HEK293 (cell line): Measurements from ENCODE around the gene MFSD11.

ENCODE experiments used
- HOXC10 ChIP-seq: sonication (generic); formaldehyde crosslinking; IDR thresholded peaks from 2 replicates; pipeline ENCODE4 v1.8.1; 2023; ENCODE audit warnings: mild to moderate bottlenecking, missing genetic modification reagents
- HOXD13 ChIP-seq: sonication (generic); formaldehyde crosslinking; IDR thresholded peaks from 2 replicates; pipeline ENCODE4 v1.8.0; 2022; ENCODE audit warnings: missing genetic modification reagents, borderline replicate concordance
- IKZF3 ChIP-seq: fragments of 450-650 bp; IDR thresholded peaks from 2 replicates; pipeline ENCODE4 v1.5.0; 2018; ENCODE audit warnings: missing biosample characterization, mild to moderate bottlenecking, missing genetic modification characterization, moderate library complexity
- OSR2 ChIP-seq: fragments of 450-650 bp; formaldehyde crosslinking; IDR thresholded peaks from 2 replicates; pipeline ENCODE4 v1.5.1; 2016; ENCODE audit warnings: missing biosample characterization, missing genetic modification characterization
- PRDM1 ChIP-seq: fragments of 450-650 bp; formaldehyde crosslinking; IDR thresholded peaks from 2 replicates; pipeline ENCODE4; 2016; ENCODE audit warnings: missing biosample characterization, missing genetic modification characterization
- REPIN1 ChIP-seq: fragments of 450-650 bp; formaldehyde crosslinking; IDR thresholded peaks from 2 replicates; pipeline ENCODE4 v1.5.1; 2017; ENCODE audit warnings: missing biosample characterization, missing genetic modification characterization, low read depth
- ZBTB6 ChIP-seq: fragments of 450-650 bp; formaldehyde crosslinking; IDR thresholded peaks from 2 replicates; pipeline ENCODE4 v1.5.1; 2017; ENCODE audit warnings: missing biosample characterization, missing genetic modification characterization
- ZEB2 ChIP-seq: fragments of 450-650 bp; formaldehyde crosslinking; IDR thresholded peaks from 2 replicates; pipeline ENCODE4 v1.5.1; 2016; ENCODE audit warnings: missing biosample characterization, missing genetic modification characterization
- ZFP3 ChIP-seq: fragments of 450-650 bp; formaldehyde crosslinking; IDR thresholded peaks from 2 replicates; pipeline ENCODE4 v1.5.1; 2016; ENCODE audit warnings: low read depth, missing biosample characterization, missing genetic modification characterization
- ZFP41 ChIP-seq: fragments of 450-650 bp; formaldehyde crosslinking; IDR thresholded peaks from 2 replicates; pipeline ENCODE4 v1.5.1; 2016; ENCODE audit warnings: missing biosample characterization, missing genetic modification characterization, borderline replicate concordance
- ZFP69B ChIP-seq: fragments of 450-650 bp; formaldehyde crosslinking; IDR thresholded peaks from 2 replicates; pipeline ENCODE4 v1.5.1; 2016; ENCODE audit warnings: missing biosample characterization, missing genetic modification characterization
- ZIC2 ChIP-seq: fragments of 450-650 bp; formaldehyde crosslinking; IDR thresholded peaks from 2 replicates; pipeline ENCODE4 v1.5.1; 2016; ENCODE audit warnings: missing biosample characterization, missing genetic modification characterization
- ZNF114 ChIP-seq: fragments of 450-650 bp; formaldehyde crosslinking; IDR thresholded peaks from 2 replicates; pipeline ENCODE4 v1.5.0; 2017; ENCODE audit warnings: missing biosample characterization, missing genetic modification characterization
- ZNF133 ChIP-seq: fragments of 450-650 bp; formaldehyde crosslinking; IDR thresholded peaks from 2 replicates; pipeline ENCODE4 v1.5.1; 2016; ENCODE audit warnings: missing biosample characterization, missing genetic modification characterization
- ZNF140 ChIP-seq: fragments of 450-650 bp; formaldehyde crosslinking; IDR thresholded peaks from 2 replicates; pipeline ENCODE4 v1.5.1; 2016; ENCODE audit warnings: missing biosample characterization, missing genetic modification characterization
- ZNF169 ChIP-seq: fragments of 450-650 bp; formaldehyde crosslinking; IDR thresholded peaks from 2 replicates; pipeline ENCODE4 v1.5.1; 2016; ENCODE audit warnings: missing biosample characterization, missing genetic modification characterization
- ZNF239 ChIP-seq: fragments of 450-650 bp; formaldehyde crosslinking; IDR thresholded peaks from 2 replicates; pipeline ENCODE4 v1.5.1; 2016; ENCODE audit warnings: missing biosample characterization, missing genetic modification characterization
- ZNF292 ChIP-seq: fragments of 450-650 bp; formaldehyde crosslinking; IDR thresholded peaks from 2 replicates; pipeline ENCODE4 v1.5.1; 2016; ENCODE audit warnings: low read depth, missing biosample characterization, missing genetic modification characterization, borderline replicate concordance
- ZNF350 ChIP-seq: fragments of 450-650 bp; formaldehyde crosslinking; IDR thresholded peaks from 2 replicates; pipeline ENCODE4 v1.5.0; 2017; ENCODE audit warnings: missing biosample characterization, mild to moderate bottlenecking, missing genetic modification characterization
- ZNF513 ChIP-seq: fragments of 450-650 bp; IDR thresholded peaks from 2 replicates; pipeline ENCODE4 v1.5.1; 2018; ENCODE audit warnings: missing biosample characterization, missing genetic modification characterization
- ZNF571 ChIP-seq: fragments of 450-650 bp; formaldehyde crosslinking; IDR thresholded peaks from 2 replicates; pipeline ENCODE4 v1.5.0; 2017; ENCODE audit warnings: missing biosample characterization, missing genetic modification characterization
- ZNF626 ChIP-seq: fragments of 450-650 bp; sonication (Bioruptor Pico); formaldehyde crosslinking; IDR thresholded peaks from 2 replicates; pipeline ENCODE4 v1.5.1; 2018; ENCODE audit warnings: missing biosample characterization, missing genetic modification characterization, inconsistent platforms
- ZNF639 ChIP-seq: fragments of 450-650 bp; formaldehyde crosslinking; IDR thresholded peaks from 2 replicates; pipeline ENCODE4 v1.5.1; 2016; ENCODE audit warnings: missing biosample characterization, missing genetic modification characterization
- ZNF658 ChIP-seq: fragments of 450-650 bp; formaldehyde crosslinking; IDR thresholded peaks from 2 replicates; pipeline ENCODE4; 2016; ENCODE audit warnings: missing biosample characterization, missing genetic modification characterization
- ZNF660 ChIP-seq: fragments of 450-650 bp; IDR thresholded peaks from 2 replicates; pipeline ENCODE4 v1.5.1; 2018; ENCODE audit warnings: missing biosample characterization, mild to moderate bottlenecking, missing genetic modification characterization
- ZNF670 ChIP-seq: fragments of 450-650 bp; formaldehyde crosslinking; IDR thresholded peaks from 2 replicates; pipeline ENCODE4 v1.5.1; 2016; ENCODE audit warnings: missing biosample characterization, missing genetic modification characterization, low read depth
- ZNF768 ChIP-seq: fragments of 450-650 bp; formaldehyde crosslinking; IDR thresholded peaks from 2 replicates; pipeline ENCODE4 v1.5.1; 2018; ENCODE audit warnings: missing biosample characterization, mild to moderate bottlenecking, missing genetic modification characterization
- ZNF776 ChIP-seq: fragments of 450-650 bp; formaldehyde crosslinking; IDR thresholded peaks from 2 replicates; pipeline ENCODE4 v1.5.0; 2017; ENCODE audit warnings: missing biosample characterization, missing genetic modification characterization, borderline replicate concordance
- ZNF785 ChIP-seq: fragments of 450-650 bp; formaldehyde crosslinking; IDR thresholded peaks from 2 replicates; pipeline ENCODE4 v1.5.1; 2016; ENCODE audit warnings: missing biosample characterization, missing genetic modification characterization
- ZSCAN30 ChIP-seq: fragments of 450-650 bp; IDR thresholded peaks from 2 replicates; pipeline ENCODE4 v1.5.1; 2018; ENCODE audit warnings: missing biosample characterization, mild to moderate bottlenecking, missing genetic modification characterization, moderate library complexity
- TF ChIP-seq, protein P1 (sequence below): fragments of 450-650 bp; formaldehyde crosslinking; IDR thresholded peaks from 2 replicates; pipeline ENCODE4 v1.5.1; 2016; ENCODE audit warnings: missing biosample characterization, missing genetic modification characterization
- TF ChIP-seq, protein P2 (sequence below): fragments of 450-650 bp; formaldehyde crosslinking; IDR thresholded peaks from 2 replicates; pipeline ENCODE4 v1.5.1; 2016; ENCODE audit warnings: missing biosample characterization, missing genetic modification characterization, low read depth
- TF ChIP-seq, protein P3 (sequence below): fragments of 450-650 bp; formaldehyde crosslinking; IDR thresholded peaks from 2 replicates; pipeline ENCODE4 v1.5.1; 2016; ENCODE audit warnings: missing biosample characterization, missing genetic modification characterization, low read depth

The MFSD11 gene

DNA sequence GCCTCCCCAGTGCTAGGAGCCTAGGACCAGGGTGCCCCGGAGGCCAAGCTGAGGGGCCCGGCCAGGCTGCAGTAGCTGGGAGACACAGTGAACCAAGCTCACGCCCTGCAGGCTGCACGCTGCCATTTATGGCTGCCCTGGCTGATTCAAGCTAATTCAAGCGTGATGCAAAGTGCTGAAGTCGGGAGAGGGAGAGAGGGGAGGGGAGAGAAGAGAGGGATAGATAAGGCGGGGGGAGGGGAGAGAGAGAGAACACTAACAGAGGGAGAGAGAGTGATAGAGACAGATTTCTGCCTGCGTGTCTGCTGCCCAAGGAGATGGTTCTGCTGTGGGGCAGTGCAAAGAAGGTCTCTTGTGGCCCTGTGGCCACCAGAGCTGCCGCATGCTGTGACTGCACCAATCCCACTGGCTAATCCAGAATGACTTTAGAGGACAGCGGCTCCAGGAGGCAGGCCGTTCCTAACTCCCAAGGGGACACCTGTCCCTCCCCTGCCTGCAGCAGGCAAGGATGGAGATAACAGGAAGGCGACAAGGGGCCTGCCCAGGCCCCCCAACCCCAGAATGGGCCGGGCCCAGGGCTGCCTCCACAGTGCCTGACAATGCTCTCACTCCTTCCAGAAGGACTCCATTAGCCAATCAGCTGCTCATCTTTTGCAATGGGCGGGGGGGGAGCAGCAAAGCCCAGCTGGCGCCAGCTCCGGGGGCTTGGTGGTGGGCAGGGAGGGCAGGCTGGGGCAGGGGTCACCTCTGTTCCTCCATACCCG, 40.0 kb upstream of the MFSD11 start (continued):
- TF ChIP-seq ZNF658 (no peak), ZBTB6 (tag by site-specific recombination) (peak; percentile 81; the same call in 1 of the 2 replicates), ZFP41 (tag by site-specific recombination) (no peak), ZNF239 (tag by site-specific recombination) (no peak), ZNF785 (tag by site-specific recombination) (no peak), ZNF169 (tag by site-specific recombination) (no peak), REPIN1 (tag by site-specific recombination) (no peak), ZNF114 (tag by site-specific recombination) (no peak), ZNF140 (no peak), PRDM1 (tag by site-specific recombination) (peak; percentile 77), IKZF3 (tag by site-specific recombination) (peak; percentile 93), ZFP69B (tag by site-specific recombination) (peak; percentile 77), ZIC2 (tag by site-specific recombination) (peak; percentile 83), ZNF133 (no peak), ZEB2 (tag by site-specific recombination) (peak; percentile 88), ZNF292 (tag by site-specific recombination) (no peak), ZNF626 (tag by site-specific recombination) (no peak), ZNF639 (peak; percentile 77), HOXC10 (CRISPR knock-in tag) (no peak), ZNF513 (tag by site-specific recombination) (no peak), OSR2 (tag by site-specific recombination) (peak; percentile 81), HOXD13 (CRISPR knock-in tag) (no peak), ZNF670 (tag by site-specific recombination) (no peak), ZFP3 (tag by site-specific recombination) (no peak), ZSCAN30 (tag by site-specific recombination) (no peak; the same call in 1 of the 2 replicates), ZNF660 (no peak), ZNF768 (tag by site-specific recombination) (no peak; the same call in 1 of the 2 replicates), ZNF571 (tag by site-specific recombination) (no peak), ZNF350 (tag by site-specific recombination) (no peak), ZNF776 (no peak)
- TF ChIP-seq, protein P1, sequence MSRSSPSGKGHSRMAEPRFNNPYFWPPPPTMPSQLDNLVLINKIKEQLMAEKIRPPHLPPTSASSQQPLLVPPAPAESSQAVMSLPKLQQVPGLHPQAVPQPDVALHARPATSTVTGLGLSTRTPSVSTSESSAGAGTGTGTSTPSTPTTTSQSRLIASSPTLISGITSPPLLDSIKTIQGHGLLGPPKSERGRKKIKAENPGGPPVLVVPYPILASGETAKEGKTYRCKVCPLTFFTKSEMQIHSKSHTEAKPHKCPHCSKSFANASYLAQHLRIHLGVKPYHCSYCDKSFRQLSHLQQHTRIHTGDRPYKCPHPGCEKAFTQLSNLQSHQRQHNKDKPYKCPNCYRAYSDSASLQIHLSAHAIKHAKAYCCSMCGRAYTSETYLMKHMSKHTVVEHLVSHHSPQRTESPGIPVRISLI (tag by site-specific recombination): no peak
- TF ChIP-seq, protein P2, sequence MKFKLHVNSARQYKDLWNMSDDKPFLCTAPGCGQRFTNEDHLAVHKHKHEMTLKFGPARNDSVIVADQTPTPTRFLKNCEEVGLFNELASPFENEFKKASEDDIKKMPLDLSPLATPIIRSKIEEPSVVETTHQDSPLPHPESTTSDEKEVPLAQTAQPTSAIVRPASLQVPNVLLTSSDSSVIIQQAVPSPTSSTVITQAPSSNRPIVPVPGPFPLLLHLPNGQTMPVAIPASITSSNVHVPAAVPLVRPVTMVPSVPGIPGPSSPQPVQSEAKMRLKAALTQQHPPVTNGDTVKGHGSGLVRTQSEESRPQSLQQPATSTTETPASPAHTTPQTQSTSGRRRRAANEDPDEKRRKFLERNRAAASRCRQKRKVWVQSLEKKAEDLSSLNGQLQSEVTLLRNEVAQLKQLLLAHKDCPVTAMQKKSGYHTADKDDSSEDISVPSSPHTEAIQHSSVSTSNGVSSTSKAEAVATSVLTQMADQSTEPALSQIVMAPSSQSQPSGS (tag by site-specific recombination): no peak
- TF ChIP-seq, protein P3, sequence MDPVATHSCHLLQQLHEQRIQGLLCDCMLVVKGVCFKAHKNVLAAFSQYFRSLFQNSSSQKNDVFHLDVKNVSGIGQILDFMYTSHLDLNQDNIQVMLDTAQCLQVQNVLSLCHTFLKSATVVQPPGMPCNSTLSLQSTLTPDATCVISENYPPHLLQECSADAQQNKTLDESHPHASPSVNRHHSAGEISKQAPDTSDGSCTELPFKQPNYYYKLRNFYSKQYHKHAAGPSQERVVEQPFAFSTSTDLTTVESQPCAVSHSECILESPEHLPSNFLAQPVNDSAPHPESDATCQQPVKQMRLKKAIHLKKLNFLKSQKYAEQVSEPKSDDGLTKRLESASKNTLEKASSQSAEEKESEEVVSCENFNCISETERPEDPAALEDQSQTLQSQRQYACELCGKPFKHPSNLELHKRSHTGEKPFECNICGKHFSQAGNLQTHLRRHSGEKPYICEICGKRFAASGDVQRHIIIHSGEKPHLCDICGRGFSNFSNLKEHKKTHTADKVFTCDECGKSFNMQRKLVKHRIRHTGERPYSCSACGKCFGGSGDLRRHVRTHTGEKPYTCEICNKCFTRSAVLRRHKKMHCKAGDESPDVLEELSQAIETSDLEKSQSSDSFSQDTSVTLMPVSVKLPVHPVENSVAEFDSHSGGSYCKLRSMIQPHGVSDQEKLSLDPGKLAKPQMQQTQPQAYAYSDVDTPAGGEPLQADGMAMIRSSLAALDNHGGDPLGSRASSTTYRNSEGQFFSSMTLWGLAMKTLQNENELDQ (tag by site-specific recombination): peak; percentile 58; the same call in 1 of the 2 replicates
